Activated CD8-positive, alpha-beta memory T cell treated with anti-CD3 and anti-CD28 coated beads, Interleukin-2, amount 10 ng/mL, durations not matched to agents 7 days and 5 days (primary cell): ENCODE data around the gene PIGN. TPM values are rescaled to one million over a fixed set of nuclear protein-coding genes. Genes with fewer than 3 reads are reported as not detected.

Experiments used
- ATAC-seq: fragments of 150-1000 bp; cut with Tn5 transposase; one replicate; pipeline ENCODE4 v1.10.0; 2021; ENCODE audit warnings: moderate library complexity
- CTCF ChIA-PET: fragments of 350-600 bp; sonication (Branson Sonifier 250); formaldehyde crosslinking; loops from one replicate; lab custom pipeline; 2021; ENCODE audit warnings: antibody characterized with exemption; lab: Charles Lee
- DNase-seq: peaks from one replicate; pipeline ENCODE4 v3.0.0-alpha.2; 2020
- H3K27ac Mint-ChIP-seq: one replicate; pipeline ENCODE4 v1.8.0; 2021; ENCODE audit warnings: mild to moderate bottlenecking, mixed read lengths
- H3K27me3 Mint-ChIP-seq: one replicate; pipeline ENCODE4 v1.8.0; 2021; ENCODE audit warnings: mixed read lengths
- H3K36me3 Mint-ChIP-seq: one replicate; pipeline ENCODE4 v1.8.0; 2021; ENCODE audit warnings: mild to moderate bottlenecking, mixed read lengths
- H3K4me1 Mint-ChIP-seq: one replicate; pipeline ENCODE4 v1.8.0; 2021; ENCODE audit warnings: mixed read lengths
- H3K4me3 Mint-ChIP-seq: one replicate; pipeline ENCODE4 v1.8.0; 2021; ENCODE audit warnings: mild to moderate bottlenecking, moderate library complexity, mixed read lengths
- H3K9me3 Mint-ChIP-seq: one replicate; pipeline ENCODE4 v1.8.0; 2022; ENCODE audit warnings: low read depth, mixed read lengths
- total RNA-seq, 2 experiments: library from RNA; stranded (reverse); gene quantifications; one replicate each; pipeline ENCODE4 v1.2.3, GENCODE V29; 2021

PIGN gene
- total RNA-seq, 2 experiments from 2014 or later = 27.8 to 32.1 TPM

DNA sequence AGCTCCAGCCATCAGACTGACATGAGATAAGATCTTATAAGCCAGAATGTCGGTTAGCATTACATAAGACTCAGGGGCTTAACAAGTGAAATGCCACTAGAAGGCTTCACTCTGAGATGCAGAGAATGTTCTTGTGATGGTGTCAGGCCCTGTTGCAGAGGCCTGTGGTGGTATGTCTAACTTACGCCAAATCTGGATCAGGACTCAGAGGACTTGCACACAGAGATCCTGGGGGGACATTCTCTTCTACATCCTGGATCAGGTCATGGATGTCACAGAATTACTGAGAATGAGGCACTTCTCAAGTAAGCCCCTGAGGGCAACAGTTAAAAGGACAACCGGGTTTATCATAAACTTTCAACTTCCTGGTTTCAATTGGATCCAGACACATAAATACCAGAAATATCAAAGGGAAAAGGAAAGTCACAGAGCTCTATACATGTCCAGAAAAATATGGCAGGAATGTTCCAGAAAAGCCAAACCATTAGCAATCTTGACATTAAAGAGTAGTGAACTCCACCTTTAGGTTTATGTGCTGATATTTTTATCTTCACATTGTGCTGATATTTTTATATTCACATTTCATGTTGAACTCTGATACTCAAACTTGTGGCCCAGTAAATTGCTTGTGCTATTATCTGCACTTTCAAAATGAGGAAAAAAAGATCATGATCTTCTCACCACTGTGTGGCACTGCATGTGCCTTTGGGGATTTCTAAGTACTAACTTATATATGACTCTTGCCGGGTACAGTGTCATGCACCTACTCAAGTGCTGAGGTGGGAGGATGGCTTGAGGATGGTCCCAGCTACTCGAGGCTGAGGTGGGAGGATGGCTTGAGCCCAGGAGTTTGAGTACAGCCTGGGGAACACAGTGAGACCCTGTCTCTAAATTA is 156.5 kb downstream of the PIGN start:
- ATAC-seq (no peak), DNase-seq (no peak)
- Mint-ChIP-seq H3K27me3 (peaks cover 10% of the 10 kb centered on the region), H3K9me3 (no peaks in the 10 kb centered on the region), H3K4me1 (peaks cover 6% of the 10 kb centered on the region), H3K4me3 (no peak overlapping the region), H3K36me3 (no peaks in the 10 kb centered on the region), H3K27ac (no peak overlapping the region)
- CTCF ChIA-PET = no interaction called here

DNA sequence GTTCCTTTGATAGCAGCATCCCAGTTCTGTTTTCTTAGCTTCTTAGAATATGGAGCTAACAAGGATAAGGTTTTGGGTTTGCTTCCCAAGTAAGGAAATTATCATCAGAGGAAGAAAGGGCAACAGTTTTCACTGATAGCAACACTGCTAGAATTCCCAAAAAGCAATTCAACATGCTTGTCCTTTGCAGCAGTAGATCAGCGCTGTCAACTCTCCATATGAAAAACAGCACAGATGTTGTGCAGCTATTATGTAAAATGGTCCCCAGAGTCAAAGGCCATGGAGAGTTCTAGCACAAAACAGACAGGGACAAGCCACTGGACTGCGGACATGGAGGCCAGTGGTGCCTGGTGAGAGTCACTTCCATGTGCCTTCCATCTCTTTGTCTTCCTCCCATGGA is 158.1 kb downstream of the PIGN start:
- Mint-ChIP-seq H3K27me3 (peaks cover 13% of the 10 kb centered on the region), H3K27ac (no peak overlapping the region), H3K4me1 (peaks cover 6% of the 10 kb centered on the region), H3K4me3 (no peak overlapping the region), H3K9me3 (no peaks in the 10 kb centered on the region), H3K36me3 (no peaks in the 10 kb centered on the region)
- DNase-seq (no peak), ATAC-seq (no peak)
- CTCF ChIA-PET = interaction anchor here (1.1 kb wide), 1 partner anchor 48 kb away, joined by 3 read pairs; no protein-coding TSS in a partner anchor

DNA sequence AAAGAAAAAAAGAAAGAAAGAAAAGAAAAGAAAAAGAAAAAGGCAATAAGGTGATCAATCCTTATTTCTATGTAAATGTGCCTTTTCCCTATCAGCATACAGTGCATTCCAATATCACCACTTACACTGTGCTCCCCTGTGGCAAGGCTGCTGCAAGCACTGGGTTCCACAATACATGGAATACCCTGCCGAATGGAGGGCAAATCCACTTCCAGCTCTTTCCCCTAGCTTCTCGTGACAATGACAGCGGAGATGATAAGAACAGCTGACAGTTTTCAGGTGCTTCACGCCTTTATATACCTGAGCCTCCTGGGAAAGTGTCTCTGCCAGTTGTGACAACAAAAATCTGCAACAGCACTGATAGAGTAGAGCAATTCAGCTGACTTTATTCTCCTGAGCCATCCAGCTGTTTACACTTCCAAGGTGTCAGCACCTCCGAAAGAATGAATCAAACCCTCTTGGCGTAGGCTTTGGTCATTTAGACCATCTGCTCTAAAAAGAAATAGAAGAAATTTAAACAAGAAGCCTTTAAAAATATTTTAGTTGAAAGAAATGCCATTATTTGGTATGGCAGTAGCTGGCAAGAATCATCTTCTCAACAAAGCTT is 158.8 kb downstream of the PIGN start:
- no peaks in the 10 kb centered on the region for H3K9me3 Mint-ChIP-seq
- CTCF ChIA-PET = interaction anchor here (1.1 kb wide), 1 partner anchor 47 kb away, joined by 3 read pairs; no protein-coding TSS in a partner anchor
- no peak overlapping the region for H3K27ac Mint-ChIP-seq
- H3K4me3 Mint-ChIP-seq = no peak overlapping the region
- peaks cover under 1% of the 10 kb centered on the region for H3K4me1 Mint-ChIP-seq
- DNase-seq (no peak), ATAC-seq (no peak)
- no peaks in the 10 kb centered on the region for H3K36me3 Mint-ChIP-seq
- peaks cover 13% of the 10 kb centered on the region for H3K27me3 Mint-ChIP-seq

DNA sequence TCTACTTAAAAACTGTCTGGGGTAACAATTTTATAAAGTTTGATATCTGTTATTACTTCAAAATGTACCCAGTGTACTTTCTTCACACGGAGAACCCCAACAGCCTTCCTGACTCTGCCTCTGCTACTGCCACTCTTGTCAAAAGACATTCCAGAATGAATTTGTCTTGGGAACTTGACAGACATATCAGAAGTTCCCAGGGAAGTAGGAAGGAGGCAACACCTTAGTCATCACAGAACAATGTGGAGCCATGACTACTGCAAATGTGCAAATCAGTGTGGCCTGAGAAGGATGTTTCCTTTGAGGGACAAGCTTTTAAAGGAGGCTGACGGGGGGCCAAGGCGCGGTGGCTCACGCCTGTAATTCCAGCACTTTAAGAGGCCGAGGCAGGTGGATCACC is 160.3 kb downstream of the PIGN start:
- CTCF ChIA-PET = no interaction called here
- no peaks in the 10 kb centered on the region for H3K36me3 Mint-ChIP-seq
- no peak overlapping the region for H3K27ac Mint-ChIP-seq
- no peak overlapping the region for H3K4me3 Mint-ChIP-seq
- H3K4me1 Mint-ChIP-seq = no peaks in the 10 kb centered on the region
- H3K27me3 Mint-ChIP-seq = peaks cover 11% of the 10 kb centered on the region
- DNase-seq (no peak), ATAC-seq (no peak)
- H3K9me3 Mint-ChIP-seq = no peaks in the 10 kb centered on the region

DNA sequence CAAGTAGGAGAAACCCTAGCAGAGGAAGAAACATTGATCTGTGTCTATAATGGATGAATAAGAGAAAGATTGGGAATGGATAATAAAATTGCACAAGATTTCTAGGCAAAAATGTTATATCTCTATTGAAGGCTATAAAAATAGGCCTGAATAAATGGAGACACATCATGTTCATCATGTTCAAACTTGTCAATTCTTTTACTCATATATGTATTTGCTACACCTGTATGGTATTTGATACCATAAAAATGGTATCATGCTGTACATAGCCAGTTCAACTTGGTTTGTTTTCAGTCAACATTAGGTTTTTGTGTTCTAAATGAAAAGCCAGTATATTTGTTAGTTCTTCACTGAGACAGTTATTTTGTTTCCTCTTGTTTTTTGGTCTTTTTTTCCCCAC is 161.9 kb downstream of the PIGN start:
- ATAC-seq = no peak
- no peak overlapping the region for H3K27ac Mint-ChIP-seq
- CTCF ChIA-PET = no interaction called here
- no peaks in the 10 kb centered on the region for H3K36me3 Mint-ChIP-seq
- H3K27me3 Mint-ChIP-seq = peaks cover 11% of the 10 kb centered on the region
- DNase-seq = no peak
- no peak overlapping the region for H3K4me3 Mint-ChIP-seq
- H3K9me3 Mint-ChIP-seq = no peaks in the 10 kb centered on the region
- no peaks in the 10 kb centered on the region for H3K4me1 Mint-ChIP-seq

DNA sequence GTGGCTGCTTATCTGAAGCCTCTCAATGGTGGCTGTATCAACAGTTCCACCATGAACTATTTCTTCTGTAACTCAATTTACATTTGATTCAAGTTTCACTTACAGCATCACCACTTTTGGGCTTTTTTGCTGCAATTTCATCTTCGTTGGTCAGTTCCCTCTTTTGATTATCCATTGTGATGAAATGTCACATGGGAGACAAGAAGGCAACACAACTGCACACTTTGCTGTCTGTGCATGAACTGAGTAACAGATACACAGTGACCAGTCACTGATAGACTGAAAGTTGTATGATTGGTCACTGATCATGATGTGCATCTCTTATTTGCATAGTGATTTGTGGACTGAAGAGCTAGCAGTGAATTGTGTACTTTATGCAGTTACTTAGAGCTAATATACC is 163.3 kb downstream of the PIGN start:
- ATAC-seq (no peak), DNase-seq (no peak)
- Mint-ChIP-seq H3K4me1 (no peaks in the 10 kb centered on the region), H3K27ac (no peak overlapping the region), H3K9me3 (no peaks in the 10 kb centered on the region), H3K36me3 (no peaks in the 10 kb centered on the region), H3K27me3 (peaks cover 8% of the 10 kb centered on the region), H3K4me3 (no peak overlapping the region)
- CTCF ChIA-PET = no interaction called here

DNA sequence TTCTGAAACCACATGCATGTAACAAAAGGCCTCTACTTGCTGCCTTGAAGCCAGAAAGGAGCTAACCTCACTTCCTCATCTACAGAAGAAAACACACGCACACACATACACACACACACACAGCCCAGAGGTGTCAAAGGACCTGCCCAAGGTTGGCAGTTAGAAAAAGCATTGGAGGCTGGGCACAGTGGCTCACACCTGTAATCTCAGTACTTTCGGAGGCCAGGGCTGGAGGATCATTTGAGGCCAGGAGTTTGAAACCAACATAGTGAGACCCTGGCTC is 168.2 kb downstream of the PIGN start:
- H3K4me1 Mint-ChIP-seq = no peaks in the 10 kb centered on the region
- DNase-seq (no peak), ATAC-seq (no peak)
- CTCF ChIA-PET = no interaction called here
- no peak overlapping the region for H3K4me3 Mint-ChIP-seq
- H3K27me3 Mint-ChIP-seq = peaks cover 3% of the 10 kb centered on the region
- H3K36me3 Mint-ChIP-seq = no peaks in the 10 kb centered on the region
- no peaks in the 10 kb centered on the region for H3K9me3 Mint-ChIP-seq
- H3K27ac Mint-ChIP-seq = no peak overlapping the region

DNA sequence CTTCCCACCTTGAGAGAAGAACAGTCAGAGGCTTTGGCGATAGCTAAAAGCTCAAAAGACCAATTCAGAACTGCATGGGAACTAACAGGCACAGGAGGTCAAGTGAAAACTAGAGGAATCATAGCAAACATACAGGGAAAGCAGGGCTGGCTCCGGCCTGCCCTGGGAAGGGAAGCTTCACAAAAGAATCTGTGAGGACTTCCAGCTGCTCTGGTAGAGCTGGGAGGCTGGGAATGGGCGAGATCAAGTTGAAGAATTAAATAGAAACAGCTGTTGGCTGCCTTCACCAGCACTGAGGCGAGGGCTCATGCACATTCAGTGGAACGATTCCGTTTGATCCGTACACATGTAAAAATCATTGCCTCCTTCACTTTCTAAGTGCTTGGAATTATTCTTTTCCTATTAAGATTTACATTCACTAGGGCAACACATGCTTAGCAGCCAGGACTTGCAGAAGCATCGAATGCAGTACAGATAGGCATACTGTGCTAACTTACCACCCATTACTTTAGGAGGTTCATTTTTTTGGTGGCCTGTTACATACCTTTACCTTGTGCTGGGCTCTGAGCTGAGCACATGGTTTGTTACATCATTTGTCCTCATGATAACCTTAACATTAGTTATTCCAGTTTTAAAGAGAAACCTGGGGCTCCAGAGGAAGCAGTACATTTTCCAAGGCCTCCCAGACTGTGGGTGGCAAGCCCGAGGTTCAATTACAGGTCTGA is 168.7 kb downstream of the PIGN start:
- Mint-ChIP-seq H3K27me3 (peaks cover 3% of the 10 kb centered on the region), H3K27ac (no peak overlapping the region), H3K4me3 (no peak overlapping the region), H3K4me1 (no peaks in the 10 kb centered on the region), H3K36me3 (no peaks in the 10 kb centered on the region), H3K9me3 (no peaks in the 10 kb centered on the region)
- CTCF ChIA-PET = no interaction called here
- no peak for ATAC-seq
- DNase-seq = no peak

DNA sequence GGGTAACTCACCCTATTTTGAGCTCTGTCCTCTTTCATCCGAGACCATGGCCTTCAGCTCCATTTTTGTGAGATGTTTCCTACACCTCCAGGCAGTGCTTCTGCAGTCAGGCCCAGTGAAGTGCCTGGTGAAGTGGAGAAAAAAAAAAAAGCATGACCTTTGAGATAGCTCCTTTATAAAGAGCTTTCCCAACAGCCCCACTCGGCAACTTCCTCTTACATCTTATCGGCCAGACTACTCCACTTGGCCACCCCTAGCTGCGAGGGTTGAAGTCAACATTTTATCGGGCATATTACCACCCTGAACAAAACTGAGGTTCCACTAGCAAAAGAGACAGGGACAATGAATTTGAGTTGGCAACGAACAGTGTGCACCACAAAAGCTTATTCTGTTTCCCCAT is 169.2 kb downstream of the PIGN start:
- DNase-seq = no peak
- no peak overlapping the region for H3K4me3 Mint-ChIP-seq
- no peaks in the 10 kb centered on the region for H3K9me3 Mint-ChIP-seq
- H3K4me1 Mint-ChIP-seq = no peaks in the 10 kb centered on the region
- no peaks in the 10 kb centered on the region for H3K36me3 Mint-ChIP-seq
- CTCF ChIA-PET = no interaction called here
- peaks cover 3% of the 10 kb centered on the region for H3K27me3 Mint-ChIP-seq
- ATAC-seq = no peak
- H3K27ac Mint-ChIP-seq = no peak overlapping the region

DNA sequence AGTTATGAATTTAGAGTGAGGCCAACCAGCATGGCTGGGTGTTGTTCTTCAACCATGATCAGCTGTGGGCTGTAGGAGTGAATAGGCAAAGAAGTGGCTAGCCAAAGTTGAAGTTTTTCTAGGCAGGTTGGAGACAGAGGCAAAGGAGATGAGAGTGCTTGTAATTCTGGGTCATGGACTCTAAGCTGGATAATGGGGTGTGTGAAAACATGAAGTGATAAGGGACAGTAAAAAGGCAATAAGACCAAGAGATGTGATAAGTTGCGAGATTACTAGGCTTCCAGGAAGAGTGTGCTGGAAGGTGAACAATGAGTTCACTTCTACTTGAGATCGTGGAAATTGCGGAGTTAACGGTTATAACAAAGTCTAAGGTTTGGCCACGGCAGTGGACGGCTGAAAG is 175.4 kb downstream of the PIGN start:
- H3K27me3 Mint-ChIP-seq = no peaks in the 10 kb centered on the region
- peaks cover 3% of the 10 kb centered on the region for H3K9me3 Mint-ChIP-seq
- no peak for DNase-seq
- H3K36me3 Mint-ChIP-seq = no peaks in the 10 kb centered on the region
- no peaks in the 10 kb centered on the region for H3K4me1 Mint-ChIP-seq
- CTCF ChIA-PET = no interaction called here
- no peak overlapping the region for H3K4me3 Mint-ChIP-seq
- no peak overlapping the region for H3K27ac Mint-ChIP-seq
- ATAC-seq = no peak

DNA sequence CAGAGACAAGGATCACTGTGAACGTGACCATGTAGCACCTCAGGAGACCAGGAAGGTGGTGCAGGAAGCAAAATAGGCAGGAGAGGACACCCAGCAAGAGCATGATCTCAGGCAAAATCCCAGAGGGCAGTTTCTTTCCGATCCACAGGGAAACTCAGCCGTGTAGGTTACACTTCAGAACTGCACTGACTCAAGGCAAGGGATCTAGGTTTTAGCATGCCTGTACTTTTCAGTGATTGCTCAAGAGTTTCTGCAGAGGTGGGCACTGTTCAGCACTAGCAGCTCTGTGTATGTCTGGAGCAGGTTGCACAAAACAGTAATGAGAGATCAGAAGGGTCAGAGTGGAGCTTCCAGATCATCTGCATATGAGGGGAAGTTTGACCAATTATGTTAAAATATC is 177.3 kb downstream of the PIGN start:
- H3K4me3 Mint-ChIP-seq = no peak overlapping the region
- ATAC-seq (no peak), DNase-seq (no peak)
- no peak overlapping the region for H3K27ac Mint-ChIP-seq
- peaks cover 6% of the 10 kb centered on the region for H3K9me3 Mint-ChIP-seq
- no peaks in the 10 kb centered on the region for H3K4me1 Mint-ChIP-seq
- CTCF ChIA-PET = no interaction called here
- H3K36me3 Mint-ChIP-seq = no peaks in the 10 kb centered on the region
- H3K27me3 Mint-ChIP-seq = no peaks in the 10 kb centered on the region

DNA sequence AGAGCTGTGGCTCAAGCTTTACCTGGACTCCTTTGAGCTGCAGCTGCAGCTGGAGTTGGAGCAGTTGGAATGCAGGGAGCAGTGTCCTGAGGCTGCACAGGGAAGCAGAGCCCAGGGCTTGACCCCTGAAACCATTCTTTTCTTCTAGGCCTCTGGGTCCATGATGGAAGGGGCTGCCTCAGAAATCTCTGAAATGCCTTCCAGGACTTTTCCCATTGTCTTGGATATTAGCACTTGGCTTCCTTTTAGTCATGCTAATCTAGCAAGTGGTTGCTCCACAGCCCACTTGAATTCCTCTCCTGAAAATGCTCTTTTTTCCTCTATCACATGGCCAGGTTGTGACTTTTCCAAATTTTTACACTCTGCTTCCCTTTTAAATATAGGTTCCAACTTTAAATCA is 185.5 kb downstream of the PIGN start:
- H3K4me3 Mint-ChIP-seq = no peak overlapping the region
- peaks cover 12% of the 10 kb centered on the region for H3K27me3 Mint-ChIP-seq
- no peak overlapping the region for H3K27ac Mint-ChIP-seq
- H3K4me1 Mint-ChIP-seq = peaks cover 8% of the 10 kb centered on the region
- ATAC-seq = no peak
- H3K36me3 Mint-ChIP-seq = no peaks in the 10 kb centered on the region
- CTCF ChIA-PET = no interaction called here
- DNase-seq = no peak
- H3K9me3 Mint-ChIP-seq = peaks cover 11% of the 10 kb centered on the region

DNA sequence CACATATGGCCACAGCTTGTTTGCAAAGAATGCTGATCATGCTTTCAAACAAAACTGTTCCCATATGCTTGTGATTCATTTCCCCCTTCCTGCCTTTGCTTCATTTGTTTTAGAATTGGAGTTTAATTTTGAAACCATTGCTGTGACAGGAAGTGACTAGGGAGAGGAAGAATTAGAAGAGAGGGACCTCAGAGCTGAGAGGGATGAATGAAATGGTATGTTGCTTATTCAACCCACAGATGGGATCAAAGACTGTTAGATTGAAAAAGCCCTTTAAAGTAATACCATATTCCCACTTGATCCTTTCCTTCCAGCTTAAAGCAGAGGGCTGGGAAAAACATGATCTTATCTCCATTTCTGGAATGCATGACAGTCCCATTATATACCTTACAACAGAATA is 187.9 kb downstream of the PIGN start:
- Mint-ChIP-seq H3K36me3 (no peaks in the 10 kb centered on the region), H3K27me3 (peaks cover 14% of the 10 kb centered on the region), H3K27ac (no peak overlapping the region), H3K4me1 (peaks cover 8% of the 10 kb centered on the region), H3K9me3 (peaks cover 8% of the 10 kb centered on the region), H3K4me3 (no peak overlapping the region)
- CTCF ChIA-PET = no interaction called here
- ATAC-seq (no peak), DNase-seq (no peak)

DNA sequence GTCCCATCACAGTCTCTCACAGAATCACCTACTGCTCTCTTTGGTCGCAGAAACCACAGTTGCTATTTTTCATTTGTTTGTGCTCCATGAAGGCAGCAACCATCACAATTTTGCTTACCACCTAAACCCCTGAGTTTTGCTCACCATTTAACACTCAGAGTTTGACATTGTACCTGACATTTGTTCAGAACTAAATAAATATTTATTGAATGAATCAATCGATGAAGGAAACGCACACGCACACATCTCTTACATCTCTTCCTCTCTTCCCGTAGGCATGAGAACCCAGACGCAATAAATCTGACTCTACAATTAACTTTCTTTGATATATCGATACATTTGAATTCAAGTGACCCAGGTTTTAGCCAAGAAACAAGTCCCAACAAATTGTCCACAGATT is 188.5 kb downstream of the PIGN start:
- Mint-ChIP-seq H3K27me3 (peaks cover 13% of the 10 kb centered on the region), H3K36me3 (no peaks in the 10 kb centered on the region)

More for the DNA sequence above, 188.5 kb downstream of the PIGN start:
- no peak for DNase-seq
- H3K27ac Mint-ChIP-seq = no peak overlapping the region
- CTCF ChIA-PET = no interaction called here
- peaks cover 8% of the 10 kb centered on the region for H3K9me3 Mint-ChIP-seq
- ATAC-seq = no peak
- peaks cover 8% of the 10 kb centered on the region for H3K4me1 Mint-ChIP-seq
- H3K4me3 Mint-ChIP-seq = no peak overlapping the region
